Measurements from ENCODE around the gene NBAS.

DNA sequence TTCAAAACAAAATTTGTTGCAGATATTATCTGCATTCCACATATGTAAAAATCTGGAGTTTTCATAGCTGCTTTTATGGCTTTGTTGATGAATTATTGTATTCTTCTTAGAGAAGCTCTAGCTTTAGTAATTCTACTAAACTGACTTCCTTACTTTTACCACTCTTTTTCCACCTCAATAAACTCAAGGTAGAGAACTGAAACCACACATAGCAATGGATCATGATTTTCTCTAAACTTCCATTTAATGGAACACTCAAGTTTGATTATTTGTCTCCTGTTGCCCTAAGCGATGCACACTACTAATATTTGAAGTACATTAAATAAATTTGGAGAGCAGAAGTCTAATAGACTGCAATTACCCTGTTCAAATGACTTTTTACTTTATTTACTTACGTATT, 192.0 kb downstream of the NBAS start:
- no peak for TF ChIP-seq POLR2A (IDR thresholded peaks at IDR 0.05)
- TF ChIP-seq, protein P1, sequence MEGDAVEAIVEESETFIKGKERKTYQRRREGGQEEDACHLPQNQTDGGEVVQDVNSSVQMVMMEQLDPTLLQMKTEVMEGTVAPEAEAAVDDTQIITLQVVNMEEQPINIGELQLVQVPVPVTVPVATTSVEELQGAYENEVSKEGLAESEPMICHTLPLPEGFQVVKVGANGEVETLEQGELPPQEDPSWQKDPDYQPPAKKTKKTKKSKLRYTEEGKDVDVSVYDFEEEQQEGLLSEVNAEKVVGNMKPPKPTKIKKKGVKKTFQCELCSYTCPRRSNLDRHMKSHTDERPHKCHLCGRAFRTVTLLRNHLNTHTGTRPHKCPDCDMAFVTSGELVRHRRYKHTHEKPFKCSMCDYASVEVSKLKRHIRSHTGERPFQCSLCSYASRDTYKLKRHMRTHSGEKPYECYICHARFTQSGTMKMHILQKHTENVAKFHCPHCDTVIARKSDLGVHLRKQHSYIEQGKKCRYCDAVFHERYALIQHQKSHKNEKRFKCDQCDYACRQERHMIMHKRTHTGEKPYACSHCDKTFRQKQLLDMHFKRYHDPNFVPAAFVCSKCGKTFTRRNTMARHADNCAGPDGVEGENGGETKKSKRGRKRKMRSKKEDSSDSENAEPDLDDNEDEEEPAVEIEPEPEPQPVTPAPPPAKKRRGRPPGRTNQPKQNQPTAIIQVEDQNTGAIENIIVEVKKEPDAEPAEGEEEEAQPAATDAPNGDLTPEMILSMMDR (IDR thresholded peaks at IDR 0.05 in 4 of 5, conservative IDR thresholded peaks at IDR 0.05 in 1 of 5) = no peak
